Kidney epithelial cell (primary cell): ENCODE measurements around the gene NNT. TPM values are rescaled to one million over a fixed set of nuclear protein-coding genes. Genes with fewer than 3 reads are reported as not detected.

Experiments
- DNase-seq: peaks from one replicate; pipeline ENCODE4 v3.0.0-alpha.2; 2010; ENCODE audit warnings: low read depth
- H3K27me3 ChIP-seq: 2 replicates; pipeline ENCODE4 v1.6.0; 2011; ENCODE audit warnings: low read length; ENCODE audit not compliant: control insufficient read depth, insufficient read depth
- H3K36me3 ChIP-seq: 2 replicates; pipeline ENCODE4 v1.5.1; 2011; ENCODE audit warnings: low read length; ENCODE audit not compliant: control insufficient read depth, insufficient read depth
- H3K4me3 ChIP-seq: 2 replicates; pipeline ENCODE4 v1.5.1; 2011; ENCODE audit warnings: low read depth, mild to moderate bottlenecking, control low read depth, low read length
- total RNA-seq: library from RNA; depleted of rRNA; stranded (reverse); fragments of >200 nt; gene quantifications from 2 replicates; pipeline ENCODE4 v1.2.3, GENCODE V29; 2015
- TF ChIP-seq, protein P1 (sequence below): IDR thresholded peaks from 2 replicates; pipeline ENCODE4 v1.5.1; 2011; ENCODE audit warnings: mild to moderate bottlenecking, moderate library complexity, low read length, control low read depth, inconsistent platforms; ENCODE audit not compliant: insufficient read depth, poor library complexity, severe bottlenecking

The NNT gene
- total RNA-seq, 1 donor from 2014 or later: 41.4 TPM

- H3K27me3 ChIP-seq: no peaks in the 10 kb centered on the region
- TF ChIP-seq, protein P1, sequence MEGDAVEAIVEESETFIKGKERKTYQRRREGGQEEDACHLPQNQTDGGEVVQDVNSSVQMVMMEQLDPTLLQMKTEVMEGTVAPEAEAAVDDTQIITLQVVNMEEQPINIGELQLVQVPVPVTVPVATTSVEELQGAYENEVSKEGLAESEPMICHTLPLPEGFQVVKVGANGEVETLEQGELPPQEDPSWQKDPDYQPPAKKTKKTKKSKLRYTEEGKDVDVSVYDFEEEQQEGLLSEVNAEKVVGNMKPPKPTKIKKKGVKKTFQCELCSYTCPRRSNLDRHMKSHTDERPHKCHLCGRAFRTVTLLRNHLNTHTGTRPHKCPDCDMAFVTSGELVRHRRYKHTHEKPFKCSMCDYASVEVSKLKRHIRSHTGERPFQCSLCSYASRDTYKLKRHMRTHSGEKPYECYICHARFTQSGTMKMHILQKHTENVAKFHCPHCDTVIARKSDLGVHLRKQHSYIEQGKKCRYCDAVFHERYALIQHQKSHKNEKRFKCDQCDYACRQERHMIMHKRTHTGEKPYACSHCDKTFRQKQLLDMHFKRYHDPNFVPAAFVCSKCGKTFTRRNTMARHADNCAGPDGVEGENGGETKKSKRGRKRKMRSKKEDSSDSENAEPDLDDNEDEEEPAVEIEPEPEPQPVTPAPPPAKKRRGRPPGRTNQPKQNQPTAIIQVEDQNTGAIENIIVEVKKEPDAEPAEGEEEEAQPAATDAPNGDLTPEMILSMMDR: no peak
- H3K36me3 ChIP-seq: no peaks in the 10 kb centered on the region
- no peak for DNase-seq
- no peak overlapping the region for H3K4me3 ChIP-seq
Measured at GRCh38 chr5:43674536-43674935, 71.6 kb downstream of the NNT start.

- TF ChIP-seq, protein P1: no peak
- no peak overlapping the region for H3K4me3 ChIP-seq
- no peaks in the 10 kb centered on the region for H3K36me3 ChIP-seq
- H3K27me3 ChIP-seq: no peaks in the 10 kb centered on the region
- DNase-seq: no peak
Measured at GRCh38 chr5:43675357-43675756, 72.4 kb downstream of the NNT start.

DNA sequence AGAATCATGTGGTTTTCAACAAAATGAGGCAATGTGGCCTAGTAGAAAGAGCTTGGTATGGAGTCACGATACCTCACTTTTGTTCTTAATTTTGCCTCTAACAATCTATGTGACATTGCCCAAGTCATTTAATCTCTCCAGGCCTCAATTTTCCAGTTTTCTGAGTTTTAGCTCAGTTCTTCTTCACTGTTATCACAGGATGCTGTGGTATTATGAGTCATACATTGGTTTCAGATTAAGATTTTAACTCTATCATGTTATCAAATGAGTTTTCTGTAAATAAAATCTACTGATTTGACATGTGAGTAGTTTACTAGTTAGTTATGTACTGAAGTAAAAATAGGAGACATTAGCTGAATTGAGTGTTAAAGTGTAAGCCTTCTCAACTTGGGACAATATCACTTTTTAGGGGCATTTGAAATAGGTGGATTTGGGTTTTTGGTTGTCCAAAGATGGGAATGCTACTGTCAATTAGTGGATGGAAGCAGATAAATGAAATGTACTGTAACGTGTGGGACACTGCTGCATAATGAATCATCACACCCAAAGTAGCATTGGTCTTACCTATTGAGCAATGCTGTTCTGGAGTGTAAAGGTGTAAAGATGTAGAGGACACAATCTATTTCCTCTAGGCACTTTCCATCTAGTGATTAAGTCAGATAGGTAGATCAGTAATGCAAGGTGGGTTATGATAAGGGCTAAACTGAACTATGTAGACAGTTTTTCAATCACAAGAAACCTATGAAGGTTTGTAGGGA is 73.3 kb downstream of the NNT start:
- TF ChIP-seq, protein P1: no peak
- no peak overlapping the region for H3K4me3 ChIP-seq
- no peak for DNase-seq
- no peaks in the 10 kb centered on the region for H3K36me3 ChIP-seq
- no peaks in the 10 kb centered on the region for H3K27me3 ChIP-seq

DNA sequence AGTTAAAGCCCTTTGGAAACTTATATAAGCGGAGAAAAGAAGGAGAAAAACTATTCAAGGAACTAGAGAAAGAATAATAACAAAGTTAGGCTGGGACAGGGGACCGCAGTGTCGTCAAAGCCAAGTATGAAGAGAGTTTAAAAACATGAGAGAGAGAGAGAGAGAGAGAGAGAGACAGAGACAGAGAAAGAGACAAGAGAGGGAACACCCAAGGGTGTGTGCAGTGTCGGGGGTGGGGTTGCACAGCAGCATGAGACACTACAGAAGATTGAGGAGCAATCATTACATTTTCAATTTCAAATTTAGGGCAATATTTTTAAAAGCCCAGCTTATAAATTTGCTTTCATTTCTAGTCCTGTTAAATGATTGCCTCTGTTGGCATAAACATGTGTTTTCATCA is 74.3 kb downstream of the NNT start:
- TF ChIP-seq, protein P1: no peak
- no peak overlapping the region for H3K4me3 ChIP-seq
- no peaks in the 10 kb centered on the region for H3K36me3 ChIP-seq
- H3K27me3 ChIP-seq: no peaks in the 10 kb centered on the region
- DNase-seq: no peak

DNA sequence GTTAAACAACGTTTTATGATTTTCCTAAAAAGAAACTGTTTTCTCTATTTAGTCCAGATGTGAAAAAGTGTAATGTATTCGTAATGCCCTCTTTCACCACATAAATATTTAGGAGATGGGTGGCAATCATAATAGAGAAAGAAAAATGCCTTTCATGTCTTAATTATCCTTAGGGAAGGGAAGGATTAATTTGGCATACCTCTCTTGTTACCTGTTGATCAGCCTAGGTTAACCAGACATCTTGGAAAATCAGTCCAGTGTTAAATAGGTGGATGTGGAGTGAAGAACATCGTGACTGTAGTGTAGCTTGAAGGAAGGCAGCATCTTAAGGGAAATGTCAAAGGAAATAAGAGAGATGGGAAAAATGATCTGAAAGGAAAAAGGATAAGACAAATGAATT is 76.2 kb downstream of the NNT start:
- TF ChIP-seq, protein P1: no peak
- DNase-seq: no peak
- Histone ChIP-seq H3K36me3 (no peaks in the 10 kb centered on the region), H3K4me3 (no peak overlapping the region), H3K27me3 (no peaks in the 10 kb centered on the region)

DNA sequence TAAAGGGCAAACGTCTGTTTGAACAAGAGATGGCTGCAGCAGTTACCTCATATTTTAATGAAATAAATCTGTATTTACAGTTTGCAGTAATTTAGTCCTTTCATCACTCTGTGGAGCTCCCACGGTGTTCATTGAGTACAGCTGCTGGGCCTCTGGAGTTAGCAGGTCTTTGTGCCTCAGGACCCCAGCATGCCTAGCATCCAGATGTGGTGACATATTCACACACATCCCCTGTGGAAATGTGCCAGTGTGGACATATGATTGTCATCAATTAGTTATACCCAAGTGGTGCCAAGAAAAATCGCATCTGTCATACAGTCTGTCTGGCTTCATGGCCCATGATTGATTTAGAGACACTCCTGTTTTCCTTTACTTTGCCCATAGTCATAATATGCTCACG is 77.3 kb downstream of the NNT start:
- no peaks in the 10 kb centered on the region for H3K36me3 ChIP-seq
- TF ChIP-seq, protein P1: no peak
- H3K27me3 ChIP-seq: no peaks in the 10 kb centered on the region
- no peak for DNase-seq
- H3K4me3 ChIP-seq: no peak overlapping the region
